ENCODE data around the gene ANXA6.

DNA sequence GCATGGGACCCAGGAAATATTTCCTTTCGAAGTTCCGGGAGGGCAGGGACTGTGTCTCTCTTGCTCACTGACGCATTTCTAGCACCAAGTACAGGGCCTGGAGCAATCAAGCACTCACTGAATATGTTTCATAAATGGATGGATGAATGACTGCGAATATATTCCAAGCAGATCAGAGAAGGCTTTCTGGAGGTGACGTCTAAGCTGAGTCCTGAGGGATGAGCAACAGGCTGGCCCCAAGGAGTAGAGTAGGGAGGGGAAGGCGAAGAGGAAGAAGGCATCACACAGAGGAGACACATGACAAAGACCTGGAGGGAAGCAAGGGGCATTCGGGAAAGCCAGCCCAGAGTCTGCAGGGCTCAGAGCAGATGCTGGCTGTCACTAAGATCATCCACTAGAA, 13.9 kb downstream of the ANXA6 start:
- no peak for TF ChIP-seq EZH2 (IDR thresholded peaks at IDR 0.05; ENCODE audit: low read length)
- no peak for TF ChIP-seq CTCF (optimal IDR thresholded peaks at IDR 0.05 in 1 of 3, IDR thresholded peaks at IDR 0.05 in 1 of 3, conservative IDR thresholded peaks at IDR 0.05 in 1 of 3; ENCODE audit: extremely low read depth in 1 of 3, insufficient read depth in 2 of 3, low read length in 3 of 3)
